ENCODE results near the gene CBL. TPM values are rescaled to one million over a fixed set of nuclear protein-coding genes. Genes with fewer than 3 reads are reported as not detected.

The CBL gene
- total RNA-seq, 2 experiments from 2014 or later: 29.3 to 33.2 TPM

DNA sequence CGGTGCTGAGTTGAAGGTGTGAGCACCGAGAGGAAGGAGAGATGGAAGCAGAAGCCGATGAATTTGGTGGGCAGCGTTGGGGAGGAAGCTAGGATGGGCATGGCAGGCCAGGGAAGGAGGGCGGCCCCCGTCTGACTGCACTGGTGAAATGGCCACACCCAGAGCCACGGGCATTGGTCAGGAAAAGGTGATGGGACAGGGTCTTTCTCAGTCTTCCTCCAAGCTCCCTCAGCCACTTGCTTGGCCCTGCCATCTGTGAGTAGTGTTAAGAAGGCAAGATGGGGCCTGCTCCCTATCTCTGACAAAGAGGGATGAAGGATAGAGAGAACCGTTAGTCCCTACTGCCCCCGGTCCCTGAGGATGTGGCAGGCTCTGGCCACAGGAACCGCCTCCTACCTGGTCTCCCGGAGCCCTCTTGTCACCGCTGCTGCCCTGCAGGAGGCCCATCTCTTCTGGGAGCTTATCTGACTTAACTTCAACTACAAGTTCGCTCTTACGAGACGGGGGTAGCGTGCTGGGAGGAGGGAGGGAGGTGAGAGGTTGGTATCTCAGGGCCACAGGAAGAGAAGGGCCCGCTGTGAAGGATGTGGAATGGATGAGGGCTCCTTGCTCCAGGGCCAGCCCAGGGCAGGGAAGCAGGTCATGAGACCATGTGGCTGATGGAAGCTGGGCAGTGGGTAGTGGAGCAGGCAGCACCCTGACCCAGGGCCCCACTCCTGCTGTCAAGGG is 104.0 kb downstream of the CBL start:
- H3K9me3 Mint-ChIP-seq (ENCODE audit: low read depth): no peaks in the 10 kb centered on the region
- H3K4me1 Mint-ChIP-seq: peaks cover 22% of the 10 kb centered on the region
- ChIA-PET POLR2A (no interaction called here), CTCF (interaction anchor here (1.2 to 1.6 kb wide), 2 partner anchors 9 to 13 kb away, joined by 3 to 4 read pairs; no protein-coding TSS in a partner anchor)
- ATAC-seq: no peak
- intact Hi-C loops (cut with DNase I, micrococcal nuclease): no loop called here
- no peak for DNase-seq
- peaks cover 4% of the 10 kb centered on the region for H3K27me3 Mint-ChIP-seq
- H3K36me3 Mint-ChIP-seq (ENCODE audit: low read depth): peaks cover 15% of the 10 kb centered on the region
- no peak overlapping the region for H3K27ac Mint-ChIP-seq
- no peak overlapping the region for H3K4me3 Mint-ChIP-seq

DNA sequence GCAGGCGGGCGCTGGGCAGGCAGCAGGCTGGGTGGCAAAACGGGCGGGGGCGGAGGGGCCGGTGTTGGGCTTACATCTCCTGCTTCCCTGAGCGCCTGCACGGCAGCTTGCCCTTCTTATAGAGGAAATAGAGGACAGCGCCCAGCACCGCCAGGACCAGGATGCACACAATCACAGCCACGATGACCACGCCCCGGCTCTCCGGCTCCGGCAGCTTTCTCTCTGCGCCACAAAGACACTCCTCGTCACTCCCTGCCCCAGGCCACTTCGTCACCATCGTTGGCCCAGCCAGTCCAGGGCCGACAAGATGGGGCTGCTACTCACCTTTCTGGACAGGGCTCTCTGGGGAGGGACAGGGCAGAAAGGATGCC is 104.5 kb downstream of the CBL start:
- POLR2A ChIA-PET: no interaction called here
- intact Hi-C loops (cut with DNase I, micrococcal nuclease): no loop called here
- CTCF ChIA-PET: interaction anchor here (1.6 kb wide), 1 partner anchor 10 kb away, joined by 4 read pairs; no protein-coding TSS in a partner anchor
- Mint-ChIP-seq H3K9me3 (ENCODE audit: low read depth) (no peaks in the 10 kb centered on the region), H3K27ac (no peak overlapping the region), H3K4me1 (peaks cover 20% of the 10 kb centered on the region), H3K27me3 (peaks cover 4% of the 10 kb centered on the region), H3K36me3 (ENCODE audit: low read depth) (peaks cover 12% of the 10 kb centered on the region), H3K4me3 (no peak overlapping the region)
- ATAC-seq (no peak), DNase-seq (no peak)

DNA sequence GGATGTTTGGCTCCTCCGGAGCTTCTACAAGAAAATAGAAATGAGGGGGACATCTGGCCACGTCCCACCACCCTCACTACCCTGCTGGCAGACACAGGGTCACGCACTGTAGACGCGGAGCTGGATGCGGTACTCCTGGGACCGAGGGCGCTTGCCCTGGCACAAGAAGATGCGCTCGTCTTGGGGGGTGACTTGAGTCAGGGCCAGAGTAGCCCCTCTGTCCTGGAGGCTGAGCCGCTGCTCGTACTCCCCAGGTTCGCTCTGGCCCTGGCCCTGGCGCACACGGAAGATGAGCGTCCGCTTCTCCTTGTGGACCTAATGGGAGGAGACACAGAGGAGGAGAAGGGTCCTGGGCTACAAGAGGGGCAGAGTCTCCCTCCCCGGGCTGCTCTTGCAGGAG is 108.6 kb downstream of the CBL start:
- Mint-ChIP-seq H3K27me3 (peaks cover 8% of the 10 kb centered on the region), H3K36me3 (ENCODE audit: low read depth) (peaks cover under 1% of the 10 kb centered on the region), H3K9me3 (ENCODE audit: low read depth) (no peaks in the 10 kb centered on the region), H3K4me1 (peaks cover 17% of the 10 kb centered on the region), H3K4me3 (peak overlapping the region; percentile 65), H3K27ac (no peak overlapping the region)
- POLR2A ChIA-PET: interaction anchor here (0.6 to 0.9 kb wide), 2 partner anchors 111 to 213 kb away, joined by 3 read pairs; partner anchors contain the start of gene DPAGT1
- intact Hi-C loops (cut with DNase I, micrococcal nuclease): no loop called here
- ATAC-seq (no peak), DNase-seq (no peak)
- CTCF ChIA-PET: interaction anchor here (0.5 to 2.4 kb wide), 8 partner anchors 8 to 315 kb away, joined by 3 to 8 read pairs (median 4); no protein-coding TSS in a partner anchor

DNA sequence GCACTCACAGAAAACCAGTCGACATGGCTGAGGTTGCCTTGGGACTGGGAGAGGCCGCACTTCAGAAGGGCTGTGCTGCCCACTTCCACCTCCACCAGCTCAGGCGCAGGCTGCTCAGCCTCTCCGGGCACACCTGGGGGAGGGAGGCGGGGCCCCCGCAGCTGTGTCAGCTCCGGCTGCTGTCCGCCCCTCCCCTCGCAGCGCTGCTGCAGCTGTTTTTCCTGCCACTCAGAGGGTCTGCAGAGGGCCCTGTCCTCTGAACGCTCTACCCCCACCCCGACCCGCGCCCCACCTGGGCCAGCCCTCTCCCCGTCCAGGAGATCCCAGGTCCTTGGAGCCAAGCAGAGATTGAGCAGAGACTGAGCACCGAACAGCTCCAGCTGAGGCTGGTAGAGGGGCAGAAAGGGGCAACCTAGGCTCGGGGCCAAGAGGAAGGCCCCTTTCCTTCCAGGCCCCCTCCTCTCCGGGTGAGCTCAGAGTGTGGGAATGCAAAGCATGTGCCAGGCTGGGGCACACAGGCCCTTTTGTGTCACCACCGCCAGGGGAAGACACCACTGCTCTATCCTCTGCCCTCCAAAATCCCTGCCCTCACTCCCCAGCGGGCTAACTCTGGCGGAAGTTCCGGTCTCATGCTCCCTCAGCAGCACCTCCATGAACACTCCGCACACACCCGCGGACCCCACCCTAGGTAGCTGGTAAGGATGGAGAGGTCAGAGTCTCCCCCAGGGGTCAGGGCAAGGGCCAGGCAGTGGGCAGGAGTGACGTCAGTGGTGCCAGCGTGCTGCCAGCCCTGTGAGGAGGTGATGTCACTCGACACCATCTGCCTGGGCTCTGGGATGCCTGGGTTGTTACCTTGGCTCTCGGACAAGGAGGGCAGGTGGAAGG is 109.2 kb downstream of the CBL start:
- intact Hi-C loops (cut with DNase I, micrococcal nuclease): no loop called here
- H3K4me3 Mint-ChIP-seq: peak overlapping the region; percentile 65
- DNase-seq: peak; percentile 70
- no peak overlapping the region for H3K27ac Mint-ChIP-seq
- H3K36me3 Mint-ChIP-seq (ENCODE audit: low read depth): no peaks in the 10 kb centered on the region
- CTCF ChIA-PET: interaction anchor here (0.5 to 2.4 kb wide), 10 partner anchors 8 to 259 kb away, joined by 3 to 8 read pairs (median 4); no protein-coding TSS in a partner anchor
- no peaks in the 10 kb centered on the region for H3K9me3 Mint-ChIP-seq (ENCODE audit: low read depth)
- peaks cover 8% of the 10 kb centered on the region for H3K27me3 Mint-ChIP-seq
- POLR2A ChIA-PET: interaction anchor here (0.6 to 0.9 kb wide), 2 partner anchors 111 to 213 kb away, joined by 3 read pairs; partner anchors contain the start of gene DPAGT1
- peaks cover 17% of the 10 kb centered on the region for H3K4me1 Mint-ChIP-seq
- ATAC-seq: peak; percentile 68

DNA sequence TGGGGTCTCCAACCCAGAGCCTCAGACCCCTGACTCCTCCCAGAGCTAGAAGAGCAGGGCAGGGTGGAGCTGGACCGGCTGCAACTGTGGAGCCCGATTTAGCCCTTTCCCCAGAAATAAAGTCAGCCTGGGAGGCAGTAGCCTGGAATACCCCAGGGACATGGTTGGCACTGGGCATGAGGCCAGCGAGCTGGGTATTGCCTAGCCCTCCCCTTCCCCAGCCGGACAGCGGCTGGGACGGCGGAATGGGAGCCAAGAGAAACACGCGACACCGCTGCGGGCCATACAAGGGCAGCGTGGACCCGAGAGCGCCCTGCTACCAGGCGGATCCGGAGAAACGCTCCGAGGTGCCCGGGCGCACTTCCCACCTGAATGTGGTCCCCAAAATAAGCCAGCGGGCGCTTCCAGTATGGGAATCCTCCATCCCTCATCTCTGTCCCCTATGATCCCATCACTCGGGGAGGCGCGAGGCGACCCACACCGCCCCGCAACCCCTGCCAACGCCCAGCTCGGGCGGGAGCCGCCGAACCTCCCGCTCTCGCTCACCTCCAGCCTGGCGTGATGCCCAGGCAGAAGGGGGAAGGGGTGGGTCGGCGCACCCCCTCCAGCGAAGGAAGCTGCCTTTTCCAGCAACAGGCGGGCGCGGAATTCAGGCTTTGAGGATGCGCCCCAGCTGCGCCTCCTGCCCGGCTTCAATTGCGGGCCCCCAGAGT is 110.0 kb downstream of the CBL start:
- peaks cover 17% of the 10 kb centered on the region for H3K4me1 Mint-ChIP-seq
- POLR2A ChIA-PET: no interaction called here
- H3K36me3 Mint-ChIP-seq (ENCODE audit: low read depth): no peaks in the 10 kb centered on the region
- intact Hi-C loops (cut with DNase I, micrococcal nuclease): no loop called here
- peaks cover 8% of the 10 kb centered on the region for H3K27me3 Mint-ChIP-seq
- H3K4me3 Mint-ChIP-seq: peak overlapping the region; percentile 65
- H3K27ac Mint-ChIP-seq: no peak overlapping the region
- no peaks in the 10 kb centered on the region for H3K9me3 Mint-ChIP-seq (ENCODE audit: low read depth)
- ATAC-seq: no peak
- DNase-seq: peak; percentile 36
- CTCF ChIA-PET: interaction anchor here (0.7 to 2.4 kb wide), 7 partner anchors 12 to 193 kb away, joined by 3 to 8 read pairs (median 3); no protein-coding TSS in a partner anchor

DNA sequence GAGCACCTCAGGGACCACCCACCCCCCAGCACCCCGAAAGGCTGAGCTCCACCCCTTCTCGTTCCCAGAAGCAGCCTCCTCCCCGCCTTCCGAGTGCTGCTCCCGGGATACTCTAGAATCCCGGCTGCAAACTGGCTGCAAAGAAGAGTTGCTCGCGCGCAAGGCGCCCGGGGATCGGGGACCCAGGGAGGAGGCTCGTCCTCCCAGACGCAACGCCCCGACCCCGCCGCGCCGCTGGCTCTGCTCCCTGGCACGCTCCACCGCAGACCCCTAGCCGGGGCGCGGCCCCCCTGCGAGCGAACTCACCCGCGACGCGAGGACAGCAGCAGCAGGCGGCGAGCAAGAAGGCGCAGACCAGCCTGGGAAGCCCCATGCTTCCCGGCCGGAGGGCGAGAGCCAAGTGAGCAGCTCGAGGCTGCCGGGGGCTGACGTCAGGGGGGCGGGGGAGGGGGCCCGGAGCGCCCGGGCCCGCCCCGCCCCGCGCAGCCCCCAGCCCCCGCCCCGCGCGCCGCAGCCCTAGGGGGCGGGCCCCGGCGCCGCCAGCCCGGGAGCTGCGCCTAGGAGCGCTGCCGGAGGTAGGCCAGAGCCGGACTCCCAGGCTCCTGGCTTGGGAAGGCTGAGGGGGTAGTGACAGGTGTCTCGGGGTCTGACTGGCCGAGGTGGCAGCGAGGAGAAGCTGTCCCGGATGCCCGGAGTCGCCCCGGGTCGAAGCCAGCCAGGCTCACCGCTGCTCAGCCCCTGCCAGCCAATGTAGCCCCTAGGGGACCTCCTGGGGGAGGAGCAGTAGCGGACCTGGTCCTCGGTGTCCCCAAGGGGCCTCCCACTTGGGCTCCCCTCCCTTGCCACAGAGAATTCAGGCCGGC is 110.8 kb downstream of the CBL start, which contains the start of gene MCAM:
MCAM (minus strand) TSS at position 402 of the 863 bp plus-strand sequence; CDS start at position 373, 29 bp downstream.
- intact Hi-C loops (cut with DNase I, micrococcal nuclease): no loop called here

DNA sequence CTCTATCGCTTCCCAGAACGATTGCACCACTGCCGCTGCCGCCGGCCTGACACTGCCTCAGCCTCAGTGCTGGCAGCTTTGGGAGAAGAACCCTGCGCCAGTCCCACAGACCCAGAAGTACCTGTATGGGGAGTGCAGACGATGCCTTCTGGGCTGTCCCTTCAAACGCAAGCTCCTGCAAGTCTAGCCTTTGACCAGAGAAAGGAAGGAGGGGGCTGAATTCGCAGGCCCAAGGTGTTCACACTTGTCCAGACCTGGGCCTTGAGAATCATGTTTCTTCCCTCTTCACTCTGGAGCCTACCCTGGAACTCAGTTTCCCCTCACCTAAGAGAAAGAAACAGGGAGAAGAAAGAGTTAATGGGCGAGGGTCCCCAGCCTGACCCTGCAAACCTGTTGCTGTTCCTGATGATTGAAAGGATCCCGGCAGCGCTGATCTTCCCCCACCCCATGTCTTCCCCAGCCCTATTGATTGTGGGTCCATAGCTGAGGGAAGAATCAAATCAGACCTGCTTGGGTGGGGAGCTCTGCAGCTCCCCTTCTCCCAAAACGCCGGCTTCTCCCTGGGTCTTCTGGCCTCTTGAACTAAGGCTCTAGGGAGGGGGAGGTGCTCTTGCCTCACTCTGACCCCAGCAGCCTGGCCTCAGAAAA is 111.6 kb downstream of the CBL start:
- intact Hi-C loops (cut with DNase I, micrococcal nuclease): no loop called here
- ATAC-seq (no peak), DNase-seq (no peak)
- Mint-ChIP-seq H3K4me1 (peaks cover 28% of the 10 kb centered on the region), H3K9me3 (ENCODE audit: low read depth) (no peaks in the 10 kb centered on the region), H3K27ac (no peak overlapping the region), H3K27me3 (peaks cover 8% of the 10 kb centered on the region), H3K36me3 (ENCODE audit: low read depth) (no peaks in the 10 kb centered on the region), H3K4me3 (no peak overlapping the region)
- ChIA-PET CTCF (interaction anchor here (0.5 to 2.2 kb wide), 2 partner anchors 39 to 96 kb away, joined by 3 to 7 read pairs; no protein-coding TSS in a partner anchor), POLR2A (no interaction called here)

More for the DNA sequence above, 110.8 kb downstream of the CBL start, which contains the start of gene MCAM:
- ChIA-PET POLR2A (no interaction called here), CTCF (interaction anchor here (0.9 to 2.4 kb wide), 2 partner anchors 20 to 22 kb away, joined by 3 to 8 read pairs; no protein-coding TSS in a partner anchor)
- peaks cover 23% of the 10 kb centered on the region for H3K4me1 Mint-ChIP-seq
- DNase-seq (peak; percentile 43), ATAC-seq (no peak)
- peaks cover 8% of the 10 kb centered on the region for H3K27me3 Mint-ChIP-seq
- no peak within 1 kb of the TSS for H3K27ac Mint-ChIP-seq
- H3K4me3 Mint-ChIP-seq: peak within 1 kb of the TSS; percentile 65
- no peaks in the 10 kb centered on the region for H3K36me3 Mint-ChIP-seq (ENCODE audit: low read depth)
- H3K9me3 Mint-ChIP-seq (ENCODE audit: low read depth): no peaks in the 10 kb centered on the region

DNA sequence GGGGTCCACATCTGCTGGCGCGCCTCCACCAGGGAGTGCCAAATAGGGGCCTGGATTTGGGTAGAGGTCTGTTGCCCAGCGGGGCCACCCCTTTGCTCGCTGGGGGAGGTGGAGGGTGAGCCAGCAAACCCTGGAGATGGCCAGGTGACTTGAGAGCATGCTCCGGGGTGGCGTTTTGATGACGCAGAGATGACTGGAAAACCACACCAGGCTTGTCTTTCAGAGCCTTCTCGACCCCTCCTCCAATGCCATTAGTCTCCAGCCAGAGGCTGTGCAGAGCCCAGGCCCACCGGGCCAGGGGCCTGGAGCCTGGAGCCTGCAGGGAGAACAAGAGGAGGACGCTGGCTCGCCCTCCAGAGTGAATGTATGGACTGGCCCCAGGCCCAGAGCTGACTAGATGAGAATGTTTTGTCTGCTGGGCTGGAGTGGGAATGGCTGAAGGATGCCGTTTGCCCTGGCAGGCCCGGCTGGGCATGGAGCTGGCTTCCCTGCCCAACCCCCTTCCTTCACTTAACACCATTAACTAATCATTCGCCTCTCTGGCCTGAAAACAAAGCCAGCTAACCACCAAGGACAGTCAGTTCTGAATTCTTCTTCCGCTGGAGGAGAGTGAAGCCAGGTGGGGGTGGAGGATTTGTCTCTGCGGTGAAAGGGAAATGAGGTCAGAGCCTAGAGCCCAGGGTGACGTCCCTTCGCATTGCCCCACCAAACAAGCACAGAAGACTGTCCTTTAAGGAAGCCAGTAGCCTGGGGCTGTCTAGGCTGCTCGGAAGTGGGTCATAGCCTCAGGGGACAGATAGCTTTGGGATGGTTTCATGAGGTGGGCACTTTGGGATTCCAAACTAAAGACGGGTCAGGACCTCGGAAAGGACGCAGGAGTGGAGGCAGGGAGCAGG is 112.3 kb downstream of the CBL start:
- H3K4me3 Mint-ChIP-seq: peak overlapping the region; percentile 13
- peaks cover 8% of the 10 kb centered on the region for H3K27me3 Mint-ChIP-seq
- peak; percentile 6 for ATAC-seq
- H3K36me3 Mint-ChIP-seq (ENCODE audit: low read depth): no peaks in the 10 kb centered on the region
- H3K27ac Mint-ChIP-seq: peak overlapping the region; percentile 61
- intact Hi-C loops (cut with DNase I, micrococcal nuclease): no loop called here
- no peaks in the 10 kb centered on the region for H3K9me3 Mint-ChIP-seq (ENCODE audit: low read depth)
- H3K4me1 Mint-ChIP-seq: peaks cover 30% of the 10 kb centered on the region
- DNase-seq: peak; percentile 63
- ChIA-PET CTCF (interaction anchor here (0.5 to 2.2 kb wide), 5 partner anchors 11 to 208 kb away, joined by 3 to 7 read pairs (median 3); no protein-coding TSS in a partner anchor), POLR2A (interaction anchor here (1.2 kb wide), 1 partner anchor 27 kb away, joined by 3 read pairs; no protein-coding TSS in a partner anchor)

DNA sequence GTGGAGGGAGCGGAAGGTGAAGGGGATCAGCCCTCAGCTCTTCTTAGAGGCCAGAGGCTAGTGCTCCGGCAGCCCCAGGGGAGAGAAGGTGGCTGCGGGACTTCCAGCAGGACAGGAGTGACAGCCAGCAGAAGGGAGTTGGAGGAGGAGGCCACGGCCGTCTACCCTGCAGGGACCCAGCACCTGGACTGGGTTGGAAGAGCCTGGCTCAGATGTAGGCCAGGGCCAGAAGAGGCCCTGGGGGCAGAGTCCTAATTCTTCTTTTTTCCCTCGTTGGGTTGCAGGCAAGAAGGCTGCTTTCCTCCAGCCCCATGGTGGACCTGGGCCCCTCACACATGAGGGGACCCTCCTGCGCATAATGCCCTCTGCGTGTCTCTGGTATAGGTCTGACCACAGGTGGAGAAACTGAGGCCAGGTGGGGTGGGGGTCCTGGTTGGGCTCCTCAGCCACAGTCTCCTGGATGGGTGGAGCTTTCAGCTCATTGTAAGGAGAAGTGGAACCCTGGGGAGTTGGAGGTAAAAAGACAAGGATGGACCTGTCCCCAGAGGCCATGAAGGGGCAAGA is 113.1 kb downstream of the CBL start:
- DNase-seq (no peak), ATAC-seq (no peak)
- Mint-ChIP-seq H3K27me3 (peaks cover 8% of the 10 kb centered on the region), H3K36me3 (ENCODE audit: low read depth) (no peaks in the 10 kb centered on the region), H3K4me1 (peaks cover 33% of the 10 kb centered on the region), H3K4me3 (peak overlapping the region; percentile 13), H3K27ac (peak overlapping the region; percentile 61), H3K9me3 (ENCODE audit: low read depth) (no peaks in the 10 kb centered on the region)
- intact Hi-C loops (cut with DNase I, micrococcal nuclease): no loop called here
- POLR2A ChIA-PET: interaction anchor here (1.2 kb wide), 1 partner anchor 26 kb away, joined by 3 read pairs; no protein-coding TSS in a partner anchor
- CTCF ChIA-PET: interaction anchor here (0.6 to 2.2 kb wide), 4 partner anchors 12 to 301 kb away, joined by 3 to 7 read pairs (median 6); partner anchors contain the start of gene RPS25
